ENCODE measurements around the gene MKS1.

The MKS1 gene

GRCh38 chr17:58228679-58229078 is 9.6 kb upstream of the MKS1 start:
- TF ChIP-seq EZH2phosphoT487 (IDR thresholded peaks at IDR 0.05; ENCODE audit: low read length) = no peak
- TF ChIP-seq EZH2 (optimal IDR thresholded peaks at IDR 0.05; ENCODE audit: low read depth, low read length) = no peak
- TF ChIP-seq CTCF (IDR thresholded peaks at IDR 0.05; ENCODE audit: low read length) = no peak
- H2AFZ ChIP-seq (ENCODE audit: low read length) = no peak overlapping the region
- no peak overlapping the region for H3K4me2 ChIP-seq (ENCODE audit: low read depth, low read length)
- no peak overlapping the region for H3K27ac ChIP-seq (ENCODE audit: low read length)
- H3K9ac ChIP-seq (ENCODE audit: low read length) = no peak overlapping the region
- peaks cover 14% of the 10 kb centered on the region for H3K4me1 ChIP-seq (ENCODE audit: low read length)
- H3K9me3 ChIP-seq (replicated peaks; ENCODE audit: insufficient read depth, low read length) = no peaks in the 10 kb centered on the region
- H3K36me3 ChIP-seq (replicated peaks; ENCODE audit: insufficient read depth, low read length) = no peaks in the 10 kb centered on the region
- H3K79me2 ChIP-seq (ENCODE audit: low read length) = no peaks in the 10 kb centered on the region
- peaks cover 80% of the 10 kb centered on the region for H3K27me3 ChIP-seq (replicated peaks; ENCODE audit: insufficient read depth, low read length)
- H3K9me2 ChIP-seq (replicated peaks; ENCODE audit: insufficient read depth, low read length) = no peaks in the 10 kb centered on the region
- peaks cover 14% of the 10 kb centered on the region; the same call in 1 of the 2 replicates for H3F3A ChIP-seq (ENCODE audit: insufficient read depth, low read length)
- DNase-seq = no peak
- H3K4me3 ChIP-seq (ENCODE audit: low read length) = no peak overlapping the region
- H4K20me1 ChIP-seq (ENCODE audit: insufficient read depth, low read length) = no peaks in the 10 kb centered on the region; the same call in 1 of the 2 replicates

- Histone ChIP-seq H3K27me3 (replicated peaks; ENCODE audit: insufficient read depth, low read length) (peaks cover 79% of the 10 kb centered on the region), H3K36me3 (replicated peaks; ENCODE audit: insufficient read depth, low read length) (no peaks in the 10 kb centered on the region), H3K9me2 (replicated peaks; ENCODE audit: insufficient read depth, low read length) (no peaks in the 10 kb centered on the region), H3K9me3 (replicated peaks; ENCODE audit: insufficient read depth, low read length) (no peaks in the 10 kb centered on the region), H4K20me1 (ENCODE audit: insufficient read depth, low read length) (no peaks in the 10 kb centered on the region; the same call in 1 of the 2 replicates), H3K4me3 (ENCODE audit: low read length) (no peak overlapping the region), H3F3A (ENCODE audit: insufficient read depth, low read length) (peaks cover 9% of the 10 kb centered on the region; the same call in 1 of the 2 replicates), H3K9ac (ENCODE audit: low read length) (no peak overlapping the region), H3K4me2 (ENCODE audit: low read depth, low read length) (no peak overlapping the region), H2AFZ (ENCODE audit: low read length) (no peak overlapping the region), H3K27ac (ENCODE audit: low read length) (no peak overlapping the region), H3K79me2 (ENCODE audit: low read length) (no peaks in the 10 kb centered on the region), H3K4me1 (ENCODE audit: low read length) (peaks cover 9% of the 10 kb centered on the region)
- no peak for DNase-seq
- TF ChIP-seq CTCF (IDR thresholded peaks at IDR 0.05; ENCODE audit: low read length) (no peak), EZH2 (optimal IDR thresholded peaks at IDR 0.05; ENCODE audit: low read depth, low read length) (no peak), EZH2phosphoT487 (IDR thresholded peaks at IDR 0.05; ENCODE audit: low read length) (no peak)
These were observed 8.7 kb upstream of the MKS1 start for GRCh38 chr17:58227733-58228132.

GRCh38 chr17:58224315-58224714 is 5.3 kb upstream of the MKS1 start:
- peaks cover 52% of the 10 kb centered on the region for H3K27me3 ChIP-seq (replicated peaks; ENCODE audit: insufficient read depth, low read length)
- no peak overlapping the region for H2AFZ ChIP-seq (ENCODE audit: low read length)
- no peaks in the 10 kb centered on the region for H3K36me3 ChIP-seq (replicated peaks; ENCODE audit: insufficient read depth, low read length)
- no peak overlapping the region for H3K9ac ChIP-seq (ENCODE audit: low read length)
- H3K27ac ChIP-seq (ENCODE audit: low read length) = no peak overlapping the region
- H3K4me2 ChIP-seq (ENCODE audit: low read depth, low read length) = no peak overlapping the region
- H3K9me2 ChIP-seq (replicated peaks; ENCODE audit: insufficient read depth, low read length) = no peaks in the 10 kb centered on the region
- no peaks in the 10 kb centered on the region for H3K9me3 ChIP-seq (replicated peaks; ENCODE audit: insufficient read depth, low read length)
- no peaks in the 10 kb centered on the region for H3F3A ChIP-seq (ENCODE audit: insufficient read depth, low read length)
- H3K4me1 ChIP-seq (ENCODE audit: low read length) = peaks cover 6% of the 10 kb centered on the region; the same call in 1 of the 2 replicates
- DNase-seq = no peak
- no peak for TF ChIP-seq CTCF (IDR thresholded peaks at IDR 0.05; ENCODE audit: low read length)
- no peak for TF ChIP-seq EZH2phosphoT487 (IDR thresholded peaks at IDR 0.05; ENCODE audit: low read length)
- TF ChIP-seq EZH2 (optimal IDR thresholded peaks at IDR 0.05; ENCODE audit: low read depth, low read length) = no peak
- no peaks in the 10 kb centered on the region for H3K79me2 ChIP-seq (ENCODE audit: low read length)
- no peaks in the 10 kb centered on the region for H4K20me1 ChIP-seq (ENCODE audit: insufficient read depth, low read length)
- H3K4me3 ChIP-seq (ENCODE audit: low read length) = no peak overlapping the region

Measured in MM.1S (cell line).